ENCODE results near the gene TINAGL1. TPM values are rescaled to one million over a fixed set of nuclear protein-coding genes. Genes with fewer than 3 reads are reported as not detected.

Gene TINAGL1
- total and polyA plus RNA-seq, 9 donors = 27.1 to 57.3 (median 31.4) TPM

DNA sequence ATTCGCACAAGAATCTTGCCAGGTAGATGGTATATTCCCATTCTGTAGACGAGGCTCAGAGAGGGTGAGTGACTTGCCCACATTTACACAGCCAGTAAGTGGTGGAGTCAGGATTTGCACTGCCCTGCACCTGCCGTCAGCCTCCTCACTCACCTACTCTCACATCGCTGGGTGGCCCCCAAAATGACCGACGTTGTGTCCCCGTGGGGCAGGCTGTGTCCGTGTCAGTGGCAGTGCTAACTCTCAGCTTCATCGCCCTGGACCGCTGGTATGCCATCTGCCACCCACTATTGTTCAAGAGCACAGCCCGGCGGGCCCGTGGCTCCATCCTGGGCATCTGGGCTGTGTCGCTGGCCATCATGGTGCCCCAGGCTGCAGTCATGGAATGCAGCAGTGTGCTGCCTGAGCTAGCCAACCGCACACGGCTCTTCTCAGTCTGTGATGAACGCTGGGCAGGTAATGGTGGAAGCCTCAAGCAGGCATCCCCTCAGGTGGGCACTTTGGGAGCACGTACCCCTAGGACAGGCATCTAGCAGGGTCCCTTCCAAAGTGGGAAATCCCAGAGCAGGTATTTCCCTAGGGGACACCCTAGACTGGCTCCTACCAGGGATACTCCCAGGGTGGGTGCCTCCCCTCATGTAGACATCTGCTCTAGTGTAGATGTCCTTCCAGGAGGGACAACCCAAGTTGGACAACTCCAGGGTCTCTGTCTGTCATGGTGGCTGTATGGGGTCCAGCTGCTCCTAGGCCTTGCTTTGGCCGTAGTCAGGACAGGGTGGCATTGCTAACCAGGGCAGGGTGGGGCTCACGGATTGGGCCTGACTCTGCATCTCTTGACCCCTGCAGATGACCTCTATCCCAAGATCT is 44.5 kb downstream of the TINAGL1 start:
- Histone ChIP-seq H3K36me3 (no peaks in the 10 kb centered on the region), H3K4me1 (ENCODE audit: insufficient read depth) (no peaks in the 10 kb centered on the region), H3K4me3 (no peak overlapping the region), H3K27me3 (no peaks in the 10 kb centered on the region), H3K9me3 (no peaks in the 10 kb centered on the region), H3K27ac (no peak overlapping the region)
- DNase-seq = no peak
- 92 to 93% (median 93%) methylated on average over 20 of the region's 20 CpGs for WGBS, 3 donors
- no peak for TF ChIP-seq POLR2A (IDR thresholded peaks at IDR 0.05)
- TF ChIP-seq CTCF (IDR thresholded peaks at IDR 0.05) = no peak
- TF ChIP-seq EP300 (IDR thresholded peaks at IDR 0.05) = no peak
- intact Hi-C loops (cut with DNase I) = no loop called here

DNA sequence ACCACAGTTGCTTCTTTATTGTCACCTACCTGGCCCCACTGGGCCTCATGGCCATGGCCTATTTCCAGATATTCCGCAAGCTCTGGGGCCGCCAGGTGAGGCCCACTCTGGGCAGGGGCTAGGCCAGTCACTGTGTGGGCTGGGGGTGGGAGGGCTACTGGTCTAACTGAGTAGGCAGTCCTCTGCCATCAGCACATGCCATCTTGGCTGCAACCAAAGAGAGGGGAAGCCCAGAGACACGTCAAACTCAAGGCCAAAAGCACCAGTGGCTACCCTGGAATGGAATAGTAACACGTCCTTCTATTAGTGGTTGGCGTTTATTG is 45.1 kb downstream of the TINAGL1 start:
- Histone ChIP-seq H3K4me1 (ENCODE audit: insufficient read depth) (peaks cover 3% of the 10 kb centered on the region), H3K27me3 (no peaks in the 10 kb centered on the region), H3K4me3 (no peak overlapping the region), H3K36me3 (no peaks in the 10 kb centered on the region), H3K27ac (no peak overlapping the region), H3K9me3 (no peaks in the 10 kb centered on the region)
- DNase-seq = no peak
- intact Hi-C loops (cut with DNase I) = no loop called here
- TF ChIP-seq CTCF (IDR thresholded peaks at IDR 0.05) = no peak
- no peak for TF ChIP-seq POLR2A (IDR thresholded peaks at IDR 0.05)
- TF ChIP-seq EP300 (IDR thresholded peaks at IDR 0.05) = no peak
- WGBS, 3 donors = 87 to 93% (median 88%) methylated on average over 5 of the region's 5 CpGs

- WGBS, 3 donors = 75 to 77% (median 77%) methylated on average over 15 of the region's 15 CpGs
- no peak for TF ChIP-seq EP300 (IDR thresholded peaks at IDR 0.05)
- TF ChIP-seq CTCF (IDR thresholded peaks at IDR 0.05) = no peak
- no peak for TF ChIP-seq POLR2A (IDR thresholded peaks at IDR 0.05)
- no peak overlapping the region for H3K27ac ChIP-seq
- H3K4me1 ChIP-seq (ENCODE audit: insufficient read depth) = peaks cover 7% of the 10 kb centered on the region
- H3K9me3 ChIP-seq = no peaks in the 10 kb centered on the region
- DNase-seq = no peak
- no peak overlapping the region for H3K4me3 ChIP-seq
- H3K36me3 ChIP-seq = no peaks in the 10 kb centered on the region
- no peaks in the 10 kb centered on the region for H3K27me3 ChIP-seq
- intact Hi-C loops (cut with DNase I) = no loop called here
These were observed 45.8 kb downstream of the TINAGL1 start for GRCh38 chr1:31621847-31622730.

DNA sequence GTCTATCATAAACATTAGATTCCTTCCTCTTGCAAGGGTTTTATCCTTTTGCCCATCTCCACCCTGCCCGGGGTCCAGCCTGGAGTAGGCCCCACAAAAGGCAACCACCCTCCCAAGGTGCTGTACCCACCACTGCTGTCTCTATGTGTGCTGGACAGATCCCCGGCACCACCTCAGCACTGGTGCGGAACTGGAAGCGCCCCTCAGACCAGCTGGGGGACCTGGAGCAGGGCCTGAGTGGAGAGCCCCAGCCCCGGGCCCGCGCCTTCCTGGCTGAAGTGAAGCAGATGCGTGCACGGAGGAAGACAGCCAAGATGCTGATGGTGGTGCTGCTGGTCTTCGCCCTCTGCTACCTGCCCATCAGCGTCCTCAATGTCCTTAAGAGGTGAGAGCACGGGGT is 47.0 kb downstream of the TINAGL1 start:
- no peak overlapping the region for H3K4me3 ChIP-seq
- 92 to 94% (median 93%) methylated on average over 12 of the region's 12 CpGs for WGBS, 3 donors
- TF ChIP-seq POLR2A (IDR thresholded peaks at IDR 0.05) (no peak), CTCF (IDR thresholded peaks at IDR 0.05) (no peak), EP300 (IDR thresholded peaks at IDR 0.05) (no peak)

More for the DNA sequence above, 47.0 kb downstream of the TINAGL1 start:
- intact Hi-C loops (cut with DNase I) = no loop called here
- H3K4me1 ChIP-seq (ENCODE audit: insufficient read depth) = peaks cover 7% of the 10 kb centered on the region
- DNase-seq = no peak
- no peak overlapping the region for H3K27ac ChIP-seq
- no peaks in the 10 kb centered on the region for H3K36me3 ChIP-seq
- H3K27me3 ChIP-seq = no peaks in the 10 kb centered on the region
- H3K9me3 ChIP-seq = no peaks in the 10 kb centered on the region

Measured in ovary (tissue), 9 donors.